Measurements from ENCODE around the gene GPC5. TPM values are rescaled to one million over a fixed set of nuclear protein-coding genes. Genes with fewer than 3 reads are reported as not detected.

The GPC5 gene
- total and polyA plus RNA-seq, 9 of the 15 experiments (the other 6 are each of a cell fraction or from before 2014, with no cell fraction given), result 0.18 to 0.27 TPM; not detected in 7

- no peaks in the 10 kb centered on the region for H3K9me1 ChIP-seq (ENCODE audit: control insufficient read depth, insufficient read depth, low read length)
- ChIA-PET POLR2A (no interaction called here), CTCF (ENCODE audit: low intra/inter-chr PET ratio) (no interaction called here)
- ATAC-seq (no peak), DNase-seq (ENCODE audit: extremely low read depth in 1 of 4, low spot score in 3 of 4) (no peak), FAIRE-seq (no peak)
- no peaks in the 10 kb centered on the region for H3K36me3 ChIP-seq (ENCODE audit: control insufficient read depth, insufficient read depth, low read length)
- H3K4me3 ChIP-seq, result no peak overlapping the region
- H2AFZ ChIP-seq (ENCODE audit: low read depth, low read length), result no peak overlapping the region
- no peaks in the 10 kb centered on the region for H3K27me3 ChIP-seq (ENCODE audit: control insufficient read depth in 2 of 2, insufficient read depth in 2 of 2, low read length in 2 of 2)
- no peak overlapping the region for H3K27ac ChIP-seq (ENCODE audit: extremely low read depth, low read depth, low read length)
- no peaks in the 10 kb centered on the region for H3K4me1 ChIP-seq (replicated peaks in 1 of 2; ENCODE audit: control insufficient read depth in 2 of 2, insufficient read depth in 2 of 2, low read length in 2 of 2)
- no peak overlapping the region for H3K9ac ChIP-seq (ENCODE audit: insufficient read depth in 1 of 2, low read depth in 2 of 2, low read length in 2 of 2)
- BruUV-seq (replicated peaks), result no TSS peak
- 0% methylated on average over 2 of the region's 2 CpGs for WGBS (ENCODE audit: insufficient coverage, low coverage, missing lambda C conversion rate)
- TF ChIP-seq PHF20 (IDR thresholded peaks at IDR 0.05; ENCODE audit: partially characterized antibody) (no peak), ILK (tag; IDR thresholded peaks at IDR 0.05; ENCODE audit: borderline replicate concordance, low read depth) (no peak), SNIP1 (IDR thresholded peaks at IDR 0.05; ENCODE audit: low read depth) (no peak), ZNF436 (CRISPR knock-in tag; IDR thresholded peaks at IDR 0.05) (no peak), BRF1 (IDR thresholded peaks at IDR 0.05; ENCODE audit: borderline replicate concordance, extremely low read depth, insufficient read length) (no peak), THRA (IDR thresholded peaks at IDR 0.05) (no peak), ZFX (CRISPR knock-in tag; IDR thresholded peaks at IDR 0.05) (no peak), MAFF (IDR thresholded peaks at IDR 0.05; ENCODE audit: low read length) (no peak), MYNN (IDR thresholded peaks at IDR 0.05) (no peak), MYNN (CRISPR knock-in tag; IDR thresholded peaks at IDR 0.05) (no peak), NUFIP1 (IDR thresholded peaks at IDR 0.05; ENCODE audit: partially characterized antibody) (no peak), NEUROD1 (IDR thresholded peaks at IDR 0.05; ENCODE audit: borderline replicate concordance, low read depth, low read length, partially characterized antibody) (no peak), TAF15 (IDR thresholded peaks at IDR 0.05; ENCODE audit: low read depth, low read length) (no peak), U2AF1 (optimal IDR thresholded peaks at IDR 0.05; ENCODE audit: low read depth, low read length) (no peak), KHSRP (IDR thresholded peaks at IDR 0.05) (no peak), BCL6 (CRISPR knock-in tag; IDR thresholded peaks at IDR 0.05) (no peak)
- TF ChIP-seq, protein P1, sequence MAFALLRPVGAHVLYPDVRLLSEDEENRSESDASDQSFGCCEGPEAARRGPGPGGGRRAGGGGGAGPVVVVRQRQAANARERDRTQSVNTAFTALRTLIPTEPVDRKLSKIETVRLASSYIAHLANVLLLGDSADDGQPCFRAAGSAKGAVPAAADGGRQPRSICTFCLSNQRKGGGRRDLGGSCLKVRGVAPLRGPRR (CRISPR knock-in tag; IDR thresholded peaks at IDR 0.05), result no peak
- TF ChIP-seq, protein P2, sequence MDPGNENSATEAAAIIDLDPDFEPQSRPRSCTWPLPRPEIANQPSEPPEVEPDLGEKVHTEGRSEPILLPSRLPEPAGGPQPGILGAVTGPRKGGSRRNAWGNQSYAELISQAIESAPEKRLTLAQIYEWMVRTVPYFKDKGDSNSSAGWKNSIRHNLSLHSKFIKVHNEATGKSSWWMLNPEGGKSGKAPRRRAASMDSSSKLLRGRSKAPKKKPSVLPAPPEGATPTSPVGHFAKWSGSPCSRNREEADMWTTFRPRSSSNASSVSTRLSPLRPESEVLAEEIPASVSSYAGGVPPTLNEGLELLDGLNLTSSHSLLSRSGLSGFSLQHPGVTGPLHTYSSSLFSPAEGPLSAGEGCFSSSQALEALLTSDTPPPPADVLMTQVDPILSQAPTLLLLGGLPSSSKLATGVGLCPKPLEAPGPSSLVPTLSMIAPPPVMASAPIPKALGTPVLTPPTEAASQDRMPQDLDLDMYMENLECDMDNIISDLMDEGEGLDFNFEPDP (CRISPR knock-in tag; IDR thresholded peaks at IDR 0.05), result no peak
- TF ChIP-seq, protein P3, sequence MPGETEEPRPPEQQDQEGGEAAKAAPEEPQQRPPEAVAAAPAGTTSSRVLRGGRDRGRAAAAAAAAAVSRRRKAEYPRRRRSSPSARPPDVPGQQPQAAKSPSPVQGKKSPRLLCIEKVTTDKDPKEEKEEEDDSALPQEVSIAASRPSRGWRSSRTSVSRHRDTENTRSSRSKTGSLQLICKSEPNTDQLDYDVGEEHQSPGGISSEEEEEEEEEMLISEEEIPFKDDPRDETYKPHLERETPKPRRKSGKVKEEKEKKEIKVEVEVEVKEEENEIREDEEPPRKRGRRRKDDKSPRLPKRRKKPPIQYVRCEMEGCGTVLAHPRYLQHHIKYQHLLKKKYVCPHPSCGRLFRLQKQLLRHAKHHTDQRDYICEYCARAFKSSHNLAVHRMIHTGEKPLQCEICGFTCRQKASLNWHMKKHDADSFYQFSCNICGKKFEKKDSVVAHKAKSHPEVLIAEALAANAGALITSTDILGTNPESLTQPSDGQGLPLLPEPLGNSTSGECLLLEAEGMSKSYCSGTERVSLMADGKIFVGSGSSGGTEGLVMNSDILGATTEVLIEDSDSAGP (CRISPR knock-in tag; IDR thresholded peaks at IDR 0.05), result no peak
- H3K9me3 ChIP-seq (replicated peaks; ENCODE audit: control insufficient read depth, insufficient read depth, low read depth, low read length), result no peaks in the 10 kb centered on the region
- no peak overlapping the region for H3K4me2 ChIP-seq (ENCODE audit: insufficient read depth, low read length)
- no peaks in the 10 kb centered on the region for H3K79me2 ChIP-seq (ENCODE audit: control insufficient read depth, insufficient read depth, low read length)
- intact Hi-C loops (cut with micrococcal nuclease), result no loop called here
- in situ Hi-C loops (cut with MboI), result loop anchor here (25.0 kb wide), 1 partner anchor 461 kb away; no protein-coding TSS in a partner anchor
- H4K20me1 ChIP-seq (replicated peaks; ENCODE audit: control insufficient read depth, insufficient read depth, low read length), result no peaks in the 10 kb centered on the region
Observed at GRCh38 chr13:92251671-92252210, 853.3 kb downstream of the GPC5 start.
